PC-9 (cell line): Measurements from ENCODE around the gene C2orf49. TPM values are rescaled to one million over a fixed set of nuclear protein-coding genes. Genes with fewer than 3 reads are reported as not detected.

Experiments
- BruUV-seq: library from RNA; stranded (reverse); fragments of 400-500 nt; replicated peaks from 2 replicates; lab custom pipeline; 2021; lab: Mats Ljungman, UMichigan
- CTCF ChIA-PET: fragments of 300-600 bp; sonication (Branson Sonifier 250); formaldehyde crosslinking; loops from one replicate; lab custom pipeline; 2022; ENCODE audit warnings: antibody characterized with exemption; lab: Charles Lee
- POLR2A ChIA-PET: fragments of 300-600 bp; sonication (Branson Sonifier 250); formaldehyde crosslinking; loops from one replicate; lab custom pipeline; 2022; ENCODE audit warnings: antibody characterized with exemption; ENCODE audit not compliant: unreplicated experiment; lab: Charles Lee
- DNase-seq, 2 experiments: peaks; one replicate each; pipeline versions ENCODE4 v3.0.0 to v3.0.0-alpha.2; 2015 to 2022; ENCODE audit warnings: mixed read lengths in 1 of 2
- H2AFZ ChIP-seq: fragments of 200-600 bp; sonication (generic); 2 replicates; pipeline ENCODE4 v1.8.1; 2017; ENCODE audit warnings: antibody characterized with exemption
- H3F3A ChIP-seq: fragments of 200-600 bp; sonication (generic); 2 replicates; pipeline ENCODE4 v1.8.1; 2017; ENCODE audit warnings: antibody characterized with exemption, mild to moderate bottlenecking, low read depth; ENCODE audit not compliant: insufficient read depth
- H3K27ac ChIP-seq: fragments of 200-600 bp; sonication (generic); 2 replicates; pipeline ENCODE4 v1.6.1; 2016; ENCODE audit warnings: mixed run types
- H3K27me3 ChIP-seq: fragments of 200-600 bp; sonication (generic); 2 replicates; pipeline ENCODE4 v1.6.1; 2016; ENCODE audit warnings: low read depth, mixed run types; ENCODE audit not compliant: insufficient read depth
- H3K36me3 ChIP-seq: fragments of 200-600 bp; sonication (generic); 2 replicates; pipeline ENCODE4 v1.6.1; 2016; ENCODE audit warnings: low read depth, mixed run types
- H3K4me1 ChIP-seq: fragments of 200-600 bp; sonication (generic); replicated peaks from 2 replicates; pipeline ENCODE4 v1.6.1; 2016; ENCODE audit warnings: mixed run types; ENCODE audit not compliant: insufficient read depth
- H3K4me2 ChIP-seq: fragments of 200-600 bp; sonication (generic); 2 replicates; pipeline ENCODE4 v1.6.1; 2017; ENCODE audit warnings: mixed run types
- H3K4me3 ChIP-seq: fragments of 200-600 bp; sonication (generic); 2 replicates; pipeline ENCODE4 v1.6.1; 2016; ENCODE audit warnings: mixed run types
- H3K79me2 ChIP-seq: fragments of 200-600 bp; sonication (generic); 2 replicates; pipeline ENCODE4 v1.6.1; 2017; ENCODE audit warnings: low read depth, mixed run types
- H3K9me2 ChIP-seq: fragments of 200-600 bp; sonication (generic); 2 replicates; pipeline ENCODE4 v1.8.1; 2017; ENCODE audit warnings: mild to moderate bottlenecking; ENCODE audit not compliant: insufficient read depth
- H3K9me3 ChIP-seq: fragments of 200-600 bp; sonication (generic); 2 replicates; pipeline ENCODE4 v1.8.1; 2016; ENCODE audit warnings: low read depth; ENCODE audit not compliant: insufficient read depth
- H4K20me1 ChIP-seq: fragments of 200-600 bp; sonication (generic); 2 replicates; pipeline ENCODE4 v1.8.1; 2017; ENCODE audit not compliant: insufficient read depth
- EZH2 ChIP-seq: fragments of 200-600 bp; sonication (generic); IDR thresholded peaks from 2 replicates; pipeline ENCODE4 v1.8.0; 2017; ENCODE audit warnings: antibody characterized with exemption, low read depth
- intact Hi-C: fragments of 100-400 bp; cut with micrococcal nuclease; formaldehyde crosslinking; loops from one replicate; pipeline ENCODE4 v1.10.0; 2022; ENCODE audit not compliant: unreplicated experiment
- total RNA-seq: library from RNA; stranded (reverse); gene quantifications from 2 replicates; pipeline ENCODE4 v1.2.3, GENCODE V29; 2021
- TF ChIP-seq, protein P1 (sequence below): fragments of 200-600 bp; sonication (generic); conservative IDR thresholded peaks from 2 replicates; pipeline ENCODE4 v1.6.1; 2017; ENCODE audit warnings: mixed run types, antibody characterized with exemption, mild to moderate bottlenecking, moderate library complexity

The C2orf49 gene
- total RNA-seq, 1 experiment from 2014 or later = 16.2 TPM

GRCh38 chr2:105394951-105395611 is 57.7 kb downstream of the C2orf49 start:
- Histone ChIP-seq H3K27ac (peak overlapping the region; percentile 88), H3K36me3 (peaks cover 36% of the 10 kb centered on the region), H3K27me3 (no peaks in the 10 kb centered on the region), H3F3A (peaks cover 68% of the 10 kb centered on the region), H3K4me1 (peaks cover 74% of the 10 kb centered on the region), H4K20me1 (peaks cover 20% of the 10 kb centered on the region), H3K79me2 (peaks cover 93% of the 10 kb centered on the region), H3K4me2 (peak overlapping the region; percentile 100), H2AFZ (no peak overlapping the region), H3K9me2 (no peaks in the 10 kb centered on the region), H3K4me3 (peak overlapping the region; percentile 52; the same call in 1 of the 2 replicates), H3K9me3 (no peaks in the 10 kb centered on the region)
- intact Hi-C loops = no loop called here
- BruUV-seq = no TSS peak
- POLR2A ChIA-PET = interaction anchor here (0.7 to 1.4 kb wide), 2 partner anchors 9 to 60 kb away, joined by 4 to 12 read pairs; no protein-coding TSS in a partner anchor
- no peak for DNase-seq
- CTCF ChIA-PET = no interaction called here
- no peak for TF ChIP-seq EZH2
- TF ChIP-seq, protein P1, sequence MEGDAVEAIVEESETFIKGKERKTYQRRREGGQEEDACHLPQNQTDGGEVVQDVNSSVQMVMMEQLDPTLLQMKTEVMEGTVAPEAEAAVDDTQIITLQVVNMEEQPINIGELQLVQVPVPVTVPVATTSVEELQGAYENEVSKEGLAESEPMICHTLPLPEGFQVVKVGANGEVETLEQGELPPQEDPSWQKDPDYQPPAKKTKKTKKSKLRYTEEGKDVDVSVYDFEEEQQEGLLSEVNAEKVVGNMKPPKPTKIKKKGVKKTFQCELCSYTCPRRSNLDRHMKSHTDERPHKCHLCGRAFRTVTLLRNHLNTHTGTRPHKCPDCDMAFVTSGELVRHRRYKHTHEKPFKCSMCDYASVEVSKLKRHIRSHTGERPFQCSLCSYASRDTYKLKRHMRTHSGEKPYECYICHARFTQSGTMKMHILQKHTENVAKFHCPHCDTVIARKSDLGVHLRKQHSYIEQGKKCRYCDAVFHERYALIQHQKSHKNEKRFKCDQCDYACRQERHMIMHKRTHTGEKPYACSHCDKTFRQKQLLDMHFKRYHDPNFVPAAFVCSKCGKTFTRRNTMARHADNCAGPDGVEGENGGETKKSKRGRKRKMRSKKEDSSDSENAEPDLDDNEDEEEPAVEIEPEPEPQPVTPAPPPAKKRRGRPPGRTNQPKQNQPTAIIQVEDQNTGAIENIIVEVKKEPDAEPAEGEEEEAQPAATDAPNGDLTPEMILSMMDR = no peak

- Histone ChIP-seq H3K4me2 (peak overlapping the region; percentile 100), H2AFZ (no peak overlapping the region), H3K4me1 (peaks cover 74% of the 10 kb centered on the region), H3K36me3 (peaks cover 36% of the 10 kb centered on the region), H3K79me2 (peaks cover 88% of the 10 kb centered on the region), H3K4me3 (peak overlapping the region; percentile 52), H3F3A (peaks cover 62% of the 10 kb centered on the region), H4K20me1 (peaks cover 20% of the 10 kb centered on the region), H3K9me3 (no peaks in the 10 kb centered on the region), H3K27ac (peak overlapping the region; percentile 88), H3K9me2 (no peaks in the 10 kb centered on the region), H3K27me3 (no peaks in the 10 kb centered on the region)
- TF ChIP-seq, protein P1 = no peak
- TF ChIP-seq EZH2 = no peak
- no peak for DNase-seq
- no TSS peak for BruUV-seq
- ChIA-PET POLR2A (interaction anchor here (0.6 to 1.4 kb wide), 2 partner anchors 9 to 11 kb away, joined by 4 to 30 read pairs; no protein-coding TSS in a partner anchor), CTCF (no interaction called here)
- intact Hi-C loops = loop anchor here (1.0 to 2.0 kb wide), 3 partner anchors 9 to 125 kb away; no protein-coding TSS in a partner anchor
These were observed 58.4 kb downstream of the C2orf49 start for GRCh38 chr2:105395691-105396090.

- Histone ChIP-seq H3K9me2 (no peaks in the 10 kb centered on the region), H3K4me2 (peak overlapping the region; percentile 100), H3K9me3 (no peaks in the 10 kb centered on the region), H3K27ac (peak overlapping the region; percentile 88), H3K4me1 (peaks cover 74% of the 10 kb centered on the region), H3K4me3 (peak overlapping the region; percentile 52), H3F3A (peaks cover 60% of the 10 kb centered on the region), H3K36me3 (peaks cover 36% of the 10 kb centered on the region), H2AFZ (no peak overlapping the region), H3K27me3 (no peaks in the 10 kb centered on the region), H4K20me1 (peaks cover 20% of the 10 kb centered on the region), H3K79me2 (peaks cover 90% of the 10 kb centered on the region)
- TF ChIP-seq, protein P1 = no peak
- no peak for TF ChIP-seq EZH2
- POLR2A ChIA-PET = interaction anchor here (0.6 to 1.1 kb wide), 7 partner anchors 10 to 114 kb away, joined by 6 to 52 read pairs (median 14); no protein-coding TSS in a partner anchor
- peak; percentile 89 to 99 for DNase-seq
- CTCF ChIA-PET = no interaction called here
- intact Hi-C loops = loop anchor here (1.0 to 2.0 kb wide), 3 partner anchors 8 to 124 kb away; no protein-coding TSS in a partner anchor
- BruUV-seq = TSS peak; percentile 21
These were observed 59.1 kb downstream of the C2orf49 start for GRCh38 chr2:105396254-105397024.
